IPS DF 6.9 (cell line): Measurements from ENCODE around the gene TTC28.
"Not testable (repeated sequence)": the region's sequence is repeated elsewhere in the genome, so short reads cannot be mapped to it uniquely, and the experiment has no call there.

Experiments
- DNase-seq: peaks from one replicate; pipeline ENCODE4 v3.0.0-alpha.2; 2013; ENCODE audit warnings: low read depth, low spot score
- H3K27ac ChIP-seq: one replicate; pipeline ENCODE4 v1.5.1; 2013; ENCODE audit warnings: low read length, control low read depth
- H3K27me3 ChIP-seq: 2 replicates; pipeline ENCODE4 v1.6.1; 2013; ENCODE audit warnings: mild to moderate bottlenecking, low read length; ENCODE audit not compliant: control insufficient read depth, insufficient read depth
- H3K36me3 ChIP-seq: 2 replicates; pipeline ENCODE4 v1.6.1; 2013; ENCODE audit warnings: low read length; ENCODE audit not compliant: control insufficient read depth, insufficient read depth
- H3K4me1 ChIP-seq: 2 replicates; pipeline ENCODE4 v1.6.1; 2013; ENCODE audit warnings: low read length; ENCODE audit not compliant: control insufficient read depth, insufficient read depth
- H3K4me3 ChIP-seq: 2 replicates; pipeline ENCODE4 v1.5.1; 2013; ENCODE audit warnings: mild to moderate bottlenecking, low read length
- H3K9me3 ChIP-seq: 2 replicates; pipeline ENCODE4 v1.6.1; 2013; ENCODE audit warnings: low read length, inconsistent platforms; ENCODE audit not compliant: control insufficient read depth, insufficient read depth
- WGBS: extraction: QIAGEN DNeasy Blood & Tissue Kit; methylation state at CpG from one replicate; pipeline ENCODE4 v1.1.7; 2013; ENCODE audit warnings: mixed read lengths, missing lambda C conversion rate; ENCODE audit not compliant: insufficient read length, insufficient coverage; 5-methylcytosine and 5-hydroxymethylcytosine counted together

Gene TTC28

DNA sequence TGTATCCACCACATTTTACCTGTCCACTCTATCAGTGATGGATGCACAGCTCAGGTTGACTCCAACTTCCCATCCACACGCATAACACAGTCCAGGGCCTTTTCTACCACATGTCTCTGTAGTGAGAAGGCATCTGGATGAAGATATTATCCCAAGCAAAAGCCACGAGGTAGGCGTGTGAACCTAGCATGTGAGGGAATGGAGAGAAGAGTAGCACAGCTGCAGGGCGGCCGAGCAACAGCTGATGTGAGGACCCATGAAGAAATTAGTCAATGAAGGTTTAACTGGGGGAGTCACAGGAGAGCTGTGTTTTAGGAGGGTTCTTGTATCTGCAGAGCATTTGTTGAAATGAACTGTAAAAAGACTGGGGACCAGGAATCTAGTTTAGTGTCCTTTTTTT, 616.0 kb downstream of the TTC28 start:
- DNase-seq: no peak
- WGBS: no CpG with 5 or more reads among the region's 5 CpGs
- Histone ChIP-seq H3K4me3 (no peak overlapping the region), H3K36me3 (no peaks in the 10 kb centered on the region), H3K4me1 (no peaks in the 10 kb centered on the region), H3K27ac (no peak overlapping the region), H3K27me3 (no peaks in the 10 kb centered on the region), H3K9me3 (no peaks in the 10 kb centered on the region)

GRCh38 chr22:28060594-28060993, 619.0 kb downstream of the TTC28 start:
- H3K4me3 ChIP-seq, DNase-seq, H3K27me3 ChIP-seq, H3K9me3 ChIP-seq, H3K4me1 ChIP-seq, H3K27ac ChIP-seq, H3K36me3 ChIP-seq: not testable (repeated sequence)
- WGBS: no CpG with 5 or more reads among the region's 2 CpGs

- H3K9me3 ChIP-seq: no peaks in the 10 kb centered on the region
- no peaks in the 10 kb centered on the region for H3K27me3 ChIP-seq
- no peak for DNase-seq
- WGBS: no CpG with 5 or more reads among the region's 2 CpGs
- no peak overlapping the region for H3K27ac ChIP-seq
- no peaks in the 10 kb centered on the region for H3K36me3 ChIP-seq
- no peaks in the 10 kb centered on the region for H3K4me1 ChIP-seq
- H3K4me3 ChIP-seq: no peak overlapping the region
These were observed 621.6 kb downstream of the TTC28 start for GRCh38 chr22:28058036-28058435.

DNA sequence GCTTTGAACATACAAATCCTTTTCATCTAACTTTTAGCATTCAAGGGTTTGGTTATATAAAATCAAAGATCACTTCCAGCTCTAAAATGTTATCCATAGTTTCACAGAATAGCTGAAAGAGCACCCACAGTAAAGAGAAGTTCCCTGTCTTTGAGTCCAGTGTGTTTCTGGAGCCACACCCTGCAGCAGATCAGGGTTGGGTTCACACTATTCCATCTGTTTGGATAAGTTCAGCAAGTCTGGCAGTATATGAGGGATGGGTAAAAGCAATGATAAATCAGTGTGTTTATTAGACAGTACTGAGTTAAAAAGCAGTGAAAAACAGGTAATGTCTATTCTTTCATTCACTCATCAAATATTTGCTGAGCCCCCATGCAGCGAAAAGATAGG, 624.8 kb downstream of the TTC28 start:
- no CpG with 5 or more reads among the region's 1 CpG for WGBS
- Histone ChIP-seq H3K27me3 (no peaks in the 10 kb centered on the region), H3K4me1 (no peaks in the 10 kb centered on the region), H3K27ac (no peak overlapping the region), H3K4me3 (no peak overlapping the region), H3K9me3 (no peaks in the 10 kb centered on the region), H3K36me3 (no peaks in the 10 kb centered on the region)
- DNase-seq: no peak

DNA sequence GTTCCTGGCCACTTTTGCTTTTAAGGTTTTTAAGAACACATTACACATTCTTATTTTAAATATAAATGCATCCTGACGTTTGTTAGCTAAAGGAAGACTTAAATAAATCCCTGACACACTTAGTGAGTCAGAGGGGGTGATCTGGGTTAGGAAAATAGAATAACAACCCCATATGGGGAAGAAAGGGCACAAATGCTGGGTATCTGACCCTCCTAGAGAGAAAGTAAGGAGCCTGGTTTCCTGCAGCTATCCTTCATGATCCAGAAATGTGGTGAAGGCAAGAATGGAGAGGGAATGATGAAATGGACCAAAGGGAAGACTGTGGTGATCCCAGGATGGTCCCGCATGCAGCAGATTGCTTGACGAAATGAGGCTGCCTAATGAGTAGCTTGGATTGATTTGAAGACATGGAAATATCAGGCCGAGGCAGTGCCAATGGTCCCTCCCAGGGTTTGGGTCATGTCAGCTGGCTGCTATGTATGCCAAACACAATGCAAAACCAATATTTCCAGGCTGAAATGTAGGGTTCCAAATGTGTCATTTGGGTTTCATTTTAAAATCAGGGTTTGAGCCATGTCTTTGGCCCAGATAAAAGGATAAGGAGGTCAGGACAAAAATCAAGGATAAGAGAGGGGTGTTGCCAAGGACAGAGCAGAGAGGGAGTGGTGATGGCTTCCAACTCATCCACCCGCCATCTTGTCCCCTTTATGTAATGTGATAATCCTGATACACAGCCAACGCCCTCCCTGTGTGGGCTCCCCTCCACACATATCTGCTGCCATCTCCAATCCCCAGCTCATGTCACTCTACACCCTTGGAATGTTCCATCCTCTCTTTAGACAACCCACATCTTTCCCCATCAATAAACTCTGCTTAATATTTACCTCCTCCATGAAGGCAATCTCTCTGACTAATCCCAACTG, 625.5 kb downstream of the TTC28 start:
- no peaks in the 10 kb centered on the region for H3K9me3 ChIP-seq
- no peak overlapping the region for H3K4me3 ChIP-seq
- H3K27me3 ChIP-seq: no peaks in the 10 kb centered on the region
- no peak for DNase-seq
- H3K27ac ChIP-seq: no peak overlapping the region
- H3K36me3 ChIP-seq: no peaks in the 10 kb centered on the region
- WGBS: no CpG with 5 or more reads among the region's 6 CpGs
- no peaks in the 10 kb centered on the region for H3K4me1 ChIP-seq

DNA sequence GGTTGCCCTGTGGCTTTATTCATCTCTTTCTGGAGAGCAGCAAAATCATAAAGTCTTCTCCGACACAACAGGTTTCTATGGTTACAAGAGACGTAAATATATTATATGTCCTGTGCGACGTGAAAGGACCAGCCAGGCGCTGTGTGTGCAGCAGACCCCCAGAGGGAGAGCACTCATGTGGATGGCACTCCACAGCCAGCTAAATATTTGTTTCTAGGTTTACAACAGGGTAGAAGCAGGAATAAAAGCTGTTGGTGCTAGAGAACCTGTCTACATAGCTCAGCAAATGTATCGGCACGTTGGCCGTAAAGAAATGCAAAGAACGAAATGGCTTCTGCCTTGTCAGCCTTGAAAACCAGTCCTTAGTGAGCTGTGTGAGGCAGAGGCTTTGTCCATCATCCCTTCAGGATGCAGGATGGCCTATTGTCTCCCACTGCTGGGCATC, 626.8 kb downstream of the TTC28 start:
- DNase-seq: no peak
- Histone ChIP-seq H3K9me3 (no peaks in the 10 kb centered on the region), H3K27ac (no peak overlapping the region), H3K4me3 (no peak overlapping the region), H3K36me3 (no peaks in the 10 kb centered on the region), H3K27me3 (no peaks in the 10 kb centered on the region), H3K4me1 (no peaks in the 10 kb centered on the region)
- no CpG with 5 or more reads among the region's 9 CpGs for WGBS

- no peak overlapping the region for H3K4me3 ChIP-seq
- no peaks in the 10 kb centered on the region for H3K36me3 ChIP-seq
- WGBS: no CpG with 5 or more reads among the region's 5 CpGs
- H3K9me3 ChIP-seq: no peaks in the 10 kb centered on the region
- no peaks in the 10 kb centered on the region for H3K27me3 ChIP-seq
- DNase-seq: peak; percentile 61
- H3K4me1 ChIP-seq: no peaks in the 10 kb centered on the region
- no peak overlapping the region for H3K27ac ChIP-seq
These were observed 627.8 kb downstream of the TTC28 start for GRCh38 chr22:28051787-28052356.

- Histone ChIP-seq H3K27ac (no peak overlapping the region), H3K27me3 (no peaks in the 10 kb centered on the region), H3K9me3 (no peaks in the 10 kb centered on the region), H3K4me3 (no peak overlapping the region), H3K36me3 (no peaks in the 10 kb centered on the region), H3K4me1 (no peaks in the 10 kb centered on the region)
- DNase-seq: no peak
- WGBS: no CpG with 5 or more reads among the region's 7 CpGs
These were observed 628.4 kb downstream of the TTC28 start for GRCh38 chr22:28051091-28051786.

GRCh38 chr22:28048529-28048928, 631.1 kb downstream of the TTC28 start:
- no peaks in the 10 kb centered on the region for H3K27me3 ChIP-seq
- no peaks in the 10 kb centered on the region for H3K9me3 ChIP-seq
- no CpG with 5 or more reads among the region's 2 CpGs for WGBS
- H3K4me1 ChIP-seq: no peaks in the 10 kb centered on the region
- no peak for DNase-seq
- no peak overlapping the region for H3K27ac ChIP-seq
- no peaks in the 10 kb centered on the region for H3K36me3 ChIP-seq
- no peak overlapping the region for H3K4me3 ChIP-seq

- Histone ChIP-seq H3K9me3 (no peaks in the 10 kb centered on the region), H3K4me1 (no peaks in the 10 kb centered on the region), H3K27ac (no peak overlapping the region), H3K36me3 (no peaks in the 10 kb centered on the region), H3K4me3 (no peak overlapping the region), H3K27me3 (no peaks in the 10 kb centered on the region)
- DNase-seq: no peak
- WGBS: no CpG with 5 or more reads among the region's 1 CpG
These were observed 631.9 kb downstream of the TTC28 start for GRCh38 chr22:28047740-28048139.
